Mesothelial cell of epicardium (in vitro differentiated cells): ENCODE results near the gene PPP2R3A. TPM values are rescaled to one million over a fixed set of nuclear protein-coding genes. Genes with fewer than 3 reads are reported as not detected.

Experiments used
- DNase-seq, 2 experiments: peaks; one replicate each; pipeline ENCODE4 v3.0.0; 2021; ENCODE audit warnings: low spot score in 2 of 2; ENCODE audit not compliant: unreplicated experiment in 2 of 2
- H3K27ac Mint-ChIP-seq: 2 replicates; pipeline ENCODE4 v1.8.0; 2021; ENCODE audit warnings: mixed read lengths
- H3K27me3 Mint-ChIP-seq: 2 replicates; pipeline ENCODE4 v1.8.0; 2021; ENCODE audit warnings: low read depth, mixed read lengths
- H3K36me3 Mint-ChIP-seq: 2 replicates; pipeline ENCODE4 v1.8.0; 2021; ENCODE audit warnings: mixed read lengths
- H3K4me1 Mint-ChIP-seq: 2 replicates; pipeline ENCODE4 v1.8.0; 2021; ENCODE audit warnings: mixed read lengths
- H3K4me3 Mint-ChIP-seq: 2 replicates; pipeline ENCODE4 v1.8.0; 2021; ENCODE audit warnings: mild to moderate bottlenecking, moderate library complexity, mixed read lengths
- H3K9me3 Mint-ChIP-seq: 2 replicates; pipeline ENCODE4 v1.8.0; 2021; ENCODE audit warnings: mixed read lengths
- total RNA-seq: library from RNA; stranded (reverse); gene quantifications from 3 replicates; pipeline ENCODE4 v1.2.1, GENCODE V29; 2021
- TF ChIP-seq, protein P1 (sequence below): fragments of 200-600 bp; sonication (generic); IDR thresholded peaks from one replicate; pipeline ENCODE4 v1.5.0; 2021; ENCODE audit warnings: antibody characterized with exemption; ENCODE audit not compliant: unreplicated experiment

Gene PPP2R3A
- total RNA-seq, 1 donor from 2014 or later: 18.7 TPM

GRCh38 chr3:135973841-135974240 lies 8.3 kb downstream of the PPP2R3A start:
- no peak for DNase-seq
- Mint-ChIP-seq H3K9me3 (peaks cover 10% of the 10 kb centered on the region), H3K4me1 (peaks cover 10% of the 10 kb centered on the region), H3K36me3 (peaks cover 12% of the 10 kb centered on the region), H3K27ac (no peak overlapping the region), H3K4me3 (no peak overlapping the region), H3K27me3 (no peaks in the 10 kb centered on the region)
- TF ChIP-seq, protein P1, sequence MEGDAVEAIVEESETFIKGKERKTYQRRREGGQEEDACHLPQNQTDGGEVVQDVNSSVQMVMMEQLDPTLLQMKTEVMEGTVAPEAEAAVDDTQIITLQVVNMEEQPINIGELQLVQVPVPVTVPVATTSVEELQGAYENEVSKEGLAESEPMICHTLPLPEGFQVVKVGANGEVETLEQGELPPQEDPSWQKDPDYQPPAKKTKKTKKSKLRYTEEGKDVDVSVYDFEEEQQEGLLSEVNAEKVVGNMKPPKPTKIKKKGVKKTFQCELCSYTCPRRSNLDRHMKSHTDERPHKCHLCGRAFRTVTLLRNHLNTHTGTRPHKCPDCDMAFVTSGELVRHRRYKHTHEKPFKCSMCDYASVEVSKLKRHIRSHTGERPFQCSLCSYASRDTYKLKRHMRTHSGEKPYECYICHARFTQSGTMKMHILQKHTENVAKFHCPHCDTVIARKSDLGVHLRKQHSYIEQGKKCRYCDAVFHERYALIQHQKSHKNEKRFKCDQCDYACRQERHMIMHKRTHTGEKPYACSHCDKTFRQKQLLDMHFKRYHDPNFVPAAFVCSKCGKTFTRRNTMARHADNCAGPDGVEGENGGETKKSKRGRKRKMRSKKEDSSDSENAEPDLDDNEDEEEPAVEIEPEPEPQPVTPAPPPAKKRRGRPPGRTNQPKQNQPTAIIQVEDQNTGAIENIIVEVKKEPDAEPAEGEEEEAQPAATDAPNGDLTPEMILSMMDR: no peak

DNA sequence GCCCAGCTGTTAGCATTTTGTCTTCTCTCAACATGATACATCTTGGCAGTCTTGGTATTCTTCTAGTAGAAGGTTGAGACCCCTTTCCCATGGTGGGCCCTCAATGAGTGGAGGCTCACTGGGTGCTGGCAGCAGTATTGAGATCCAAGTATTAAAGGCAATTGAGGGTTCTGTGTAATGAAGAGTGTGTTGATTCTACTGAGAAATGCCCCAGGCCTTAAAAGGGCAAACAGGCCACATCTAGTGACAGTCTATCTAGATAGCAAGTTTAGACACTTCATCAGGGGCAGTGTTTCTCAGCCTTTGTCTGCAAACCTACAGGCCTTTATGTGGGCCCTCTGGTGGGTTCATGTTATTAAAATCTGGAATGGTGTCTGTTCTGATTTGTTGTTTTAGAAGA lies 9.5 kb downstream of the PPP2R3A start:
- peaks cover 6% of the 10 kb centered on the region for H3K36me3 Mint-ChIP-seq
- no peaks in the 10 kb centered on the region for H3K27me3 Mint-ChIP-seq
- TF ChIP-seq, protein P1: no peak
- H3K27ac Mint-ChIP-seq: no peak overlapping the region
- H3K4me3 Mint-ChIP-seq: no peak overlapping the region
- peaks cover 5% of the 10 kb centered on the region for H3K9me3 Mint-ChIP-seq
- DNase-seq: no peak
- peaks cover 10% of the 10 kb centered on the region for H3K4me1 Mint-ChIP-seq

- Mint-ChIP-seq H3K36me3 (peaks cover 2% of the 10 kb centered on the region), H3K9me3 (no peaks in the 10 kb centered on the region), H3K4me3 (no peak overlapping the region), H3K27me3 (no peaks in the 10 kb centered on the region), H3K4me1 (peaks cover 10% of the 10 kb centered on the region), H3K27ac (no peak overlapping the region)
- TF ChIP-seq, protein P1: no peak
- no peak for DNase-seq
Measured at GRCh38 chr3:135975536-135975935, 10.0 kb downstream of the PPP2R3A start.

- H3K4me1 Mint-ChIP-seq: no peaks in the 10 kb centered on the region
- H3K9me3 Mint-ChIP-seq: no peaks in the 10 kb centered on the region
- DNase-seq: no peak
Measured at GRCh38 chr3:135980343-135980742, 14.8 kb downstream of the PPP2R3A start.

DNA sequence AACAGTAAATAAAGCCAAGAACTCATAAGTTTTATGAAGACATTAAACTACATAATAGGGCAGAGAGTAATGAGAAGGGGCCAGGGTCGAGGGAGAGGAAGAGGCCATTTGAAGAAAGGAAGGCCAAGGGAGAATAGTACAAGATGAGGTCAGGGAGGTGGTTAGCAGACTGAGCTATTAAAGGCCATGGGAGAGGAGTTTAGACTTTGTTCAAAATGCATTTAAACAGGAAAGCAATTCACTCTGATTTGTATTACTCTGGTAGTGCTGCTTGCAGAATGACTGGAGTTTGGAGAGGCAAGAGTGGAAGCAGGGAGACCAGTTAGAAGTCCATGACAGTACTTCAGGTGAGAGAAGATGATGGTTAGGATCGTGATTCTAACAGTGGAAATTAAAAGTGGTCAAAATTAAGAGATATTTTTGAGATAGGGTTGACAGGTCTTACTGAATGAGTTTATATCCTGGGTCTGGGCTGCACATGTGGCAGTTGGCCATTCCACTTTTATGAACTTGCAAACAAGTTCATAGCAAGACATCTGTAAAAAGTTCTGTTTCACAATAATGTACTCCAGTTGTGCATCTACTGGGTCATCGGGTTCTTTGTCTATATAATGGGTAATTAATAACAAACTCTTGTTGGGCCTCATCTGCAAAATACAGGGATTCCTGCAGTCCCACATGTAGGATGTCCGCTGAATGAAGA lies 16.3 kb downstream of the PPP2R3A start:
- H3K27me3 Mint-ChIP-seq: no peaks in the 10 kb centered on the region
- H3K27ac Mint-ChIP-seq: no peak overlapping the region
- H3K9me3 Mint-ChIP-seq: no peaks in the 10 kb centered on the region
- no peak overlapping the region for H3K4me3 Mint-ChIP-seq
- TF ChIP-seq, protein P1: no peak
- H3K4me1 Mint-ChIP-seq: no peaks in the 10 kb centered on the region
- DNase-seq: no peak
- H3K36me3 Mint-ChIP-seq: no peaks in the 10 kb centered on the region

More at GRCh38 chr3:135980343-135980742, 14.8 kb downstream of the PPP2R3A start:
- Mint-ChIP-seq H3K36me3 (peaks cover 2% of the 10 kb centered on the region), H3K4me3 (no peak overlapping the region), H3K27ac (no peak overlapping the region), H3K27me3 (no peaks in the 10 kb centered on the region)
- TF ChIP-seq, protein P1: no peak
